GM19463 (cell line): ENCODE measurements around the gene FSHB.
"Not testable (repeated sequence)": the region's sequence is repeated elsewhere in the genome, so short reads cannot be mapped to it uniquely, and the experiment has no call there.

Experiments used
- ATAC-seq: cut with Tn5 transposase; IDR thresholded peaks from one replicate; pipeline ENCODE4 v1.9.1; 2021; ENCODE audit warnings: mild to moderate bottlenecking, moderate library complexity; ENCODE audit not compliant: unreplicated experiment

The FSHB gene

DNA sequence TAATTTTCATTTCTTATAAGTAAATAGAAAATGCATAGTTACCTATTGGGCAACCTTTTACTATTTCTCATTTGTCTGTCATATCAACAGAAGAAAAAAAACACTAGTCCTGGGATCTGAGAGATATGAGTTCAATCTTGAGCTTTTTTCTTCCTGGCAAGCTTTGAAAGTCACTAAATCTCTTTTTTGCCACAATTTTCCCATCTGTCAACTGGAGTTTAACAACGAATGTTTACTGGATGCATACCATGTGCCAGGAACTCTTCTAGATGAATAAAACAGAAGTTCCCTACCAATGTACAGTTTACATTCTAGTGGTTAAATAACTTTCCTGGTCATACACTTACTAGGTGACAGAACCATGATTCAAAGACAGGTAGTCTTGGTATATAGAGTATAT, 31.0 kb downstream of the FSHB start:
- no peak for ATAC-seq

DNA sequence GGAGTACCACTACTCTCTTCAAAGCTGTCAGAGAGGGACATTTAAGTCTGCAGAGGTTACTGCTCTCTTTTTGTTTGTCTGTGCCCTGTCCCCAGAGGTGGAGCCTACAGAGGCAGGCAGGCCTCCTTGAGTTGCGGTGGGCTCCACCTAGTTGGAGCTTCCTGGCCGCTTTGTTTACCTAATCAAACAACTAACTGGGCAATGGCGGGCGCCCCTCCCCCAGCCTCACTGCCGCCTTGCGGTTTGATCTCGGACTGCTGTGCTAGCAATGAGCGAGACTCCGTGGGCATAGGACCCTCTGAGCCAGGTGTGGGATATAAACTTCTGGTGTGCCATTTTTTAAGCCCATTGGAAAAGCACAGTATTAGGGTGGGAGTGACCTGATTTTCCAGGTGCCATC, 37.8 kb downstream of the FSHB start:
- not testable (repeated sequence) for ATAC-seq

DNA sequence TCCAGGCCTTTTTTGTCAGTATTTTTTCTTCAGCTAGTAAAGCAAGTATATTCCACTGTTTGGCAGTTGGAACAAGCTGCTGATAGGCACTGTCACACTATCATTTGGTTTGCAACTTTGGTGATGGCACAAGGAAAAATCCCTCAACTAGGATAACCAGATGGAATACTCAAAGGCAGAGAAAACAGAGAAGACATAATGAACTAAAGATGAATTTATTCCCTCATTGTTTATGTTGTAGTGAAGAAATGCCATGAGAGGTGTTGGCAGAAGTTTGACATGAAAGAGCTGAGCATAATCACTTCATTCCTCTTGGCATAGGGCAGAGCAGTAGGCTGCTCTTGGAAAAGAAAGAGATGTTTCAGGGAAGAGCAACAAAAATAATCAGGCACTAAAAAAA, 39.9 kb downstream of the FSHB start:
- ATAC-seq: no peak

DNA sequence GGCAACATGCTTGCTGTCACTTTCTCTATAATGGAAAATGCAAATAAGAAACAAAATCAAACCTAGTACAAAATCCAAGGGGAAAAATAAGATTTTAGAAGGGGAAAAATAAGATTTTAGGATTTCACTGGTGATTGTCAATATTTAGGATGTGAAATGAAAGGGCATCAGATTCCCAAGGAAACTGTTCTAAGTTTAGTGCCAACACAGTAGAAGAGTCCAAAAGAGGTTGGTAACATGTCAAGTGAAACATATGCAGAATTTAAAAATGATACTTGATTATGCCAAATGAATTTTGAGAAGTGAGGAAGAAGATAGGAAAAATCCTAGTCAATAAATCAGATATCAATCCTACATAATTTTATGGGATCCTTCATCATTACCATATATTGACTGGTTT, 46.4 kb downstream of the FSHB start:
- no peak for ATAC-seq

DNA sequence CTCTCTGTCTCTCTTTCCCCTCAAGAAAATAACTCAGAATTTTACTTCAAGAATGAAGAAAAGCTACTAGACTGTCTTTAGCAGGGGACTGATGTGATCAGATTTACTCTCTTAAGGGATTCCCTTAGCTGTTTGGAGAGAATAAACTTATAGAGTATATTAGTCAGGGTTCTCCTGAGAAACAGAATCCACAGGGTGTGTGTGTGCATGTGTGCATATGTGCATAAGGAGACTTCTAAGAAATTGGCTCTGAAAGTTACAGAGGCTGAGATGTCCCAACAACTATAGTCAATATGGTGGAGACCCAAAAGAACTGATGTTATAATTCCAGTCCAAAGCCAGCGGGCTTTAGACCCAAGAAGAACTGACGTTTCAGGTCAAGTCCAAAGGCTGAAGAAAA, 49.0 kb downstream of the FSHB start:
- no peak for ATAC-seq

DNA sequence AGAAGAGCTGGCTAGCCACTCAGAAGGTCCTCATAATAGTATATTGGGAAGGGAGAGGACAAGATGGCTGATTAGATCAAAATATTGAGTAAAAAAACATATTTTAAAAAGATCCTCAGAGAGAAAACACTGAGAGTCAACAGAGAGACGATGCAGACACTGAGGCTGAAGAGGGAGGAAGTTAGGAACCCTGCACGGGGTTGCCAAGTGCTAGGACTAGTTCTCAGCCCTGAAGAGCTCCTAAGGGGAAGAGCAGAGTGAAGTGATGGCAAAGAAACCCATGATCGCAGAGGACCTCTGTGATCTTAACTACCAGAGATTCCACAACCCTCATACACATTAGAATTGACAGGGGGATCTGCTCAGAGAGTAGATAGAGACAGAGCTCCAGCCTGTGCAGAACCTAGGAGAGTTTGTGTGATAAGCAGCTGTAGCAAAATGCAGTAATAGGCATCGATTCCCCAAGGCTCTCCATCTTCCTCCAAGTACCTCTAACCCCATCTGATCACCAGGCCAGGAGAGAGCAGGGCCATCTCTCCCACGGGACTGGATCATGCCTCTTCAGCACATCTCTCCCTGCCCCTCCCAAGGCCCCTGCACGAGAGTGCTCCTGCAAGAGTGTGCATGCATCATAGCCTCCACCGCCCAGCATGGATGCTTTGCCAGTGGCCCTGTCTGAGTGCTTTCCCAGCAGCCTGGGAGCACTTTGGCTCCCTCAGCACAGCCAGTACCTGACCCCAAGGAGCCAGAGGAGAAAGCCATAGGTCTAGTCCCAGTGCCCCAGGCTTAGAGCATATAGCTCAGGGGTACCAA, 50.9 kb downstream of the FSHB start:
- ATAC-seq: peak; percentile 27

GRCh38 chr11:30282289-30282631, 51.4 kb downstream of the FSHB start:
- peak; percentile 89 for ATAC-seq
